Activated CD4-positive, alpha-beta T cell treated with anti-CD3 and anti-CD28 coated beads, Interleukin-2, amount 50 U/mL, for 4 hours (primary cell): ENCODE measurements around the gene GUCY2D.

Experiments
- DNase-seq, 2 experiments: peaks; one replicate each; pipeline ENCODE4 v3.0.0-alpha.2; 2020

Gene GUCY2D

GRCh38 chr17:7992924-7993323 lies 9.5 kb upstream of the GUCY2D start:
- DNase-seq, result no peak

GRCh38 chr17:7993972-7994589 lies 8.3 kb upstream of the GUCY2D start:
- DNase-seq, result no peak

GRCh38 chr17:7995724-7996123 lies 6.7 kb upstream of the GUCY2D start:
- no peak for DNase-seq

GRCh38 chr17:7997186-7997585 lies 5.2 kb upstream of the GUCY2D start:
- DNase-seq, result peak; percentile 15 to 20

DNA sequence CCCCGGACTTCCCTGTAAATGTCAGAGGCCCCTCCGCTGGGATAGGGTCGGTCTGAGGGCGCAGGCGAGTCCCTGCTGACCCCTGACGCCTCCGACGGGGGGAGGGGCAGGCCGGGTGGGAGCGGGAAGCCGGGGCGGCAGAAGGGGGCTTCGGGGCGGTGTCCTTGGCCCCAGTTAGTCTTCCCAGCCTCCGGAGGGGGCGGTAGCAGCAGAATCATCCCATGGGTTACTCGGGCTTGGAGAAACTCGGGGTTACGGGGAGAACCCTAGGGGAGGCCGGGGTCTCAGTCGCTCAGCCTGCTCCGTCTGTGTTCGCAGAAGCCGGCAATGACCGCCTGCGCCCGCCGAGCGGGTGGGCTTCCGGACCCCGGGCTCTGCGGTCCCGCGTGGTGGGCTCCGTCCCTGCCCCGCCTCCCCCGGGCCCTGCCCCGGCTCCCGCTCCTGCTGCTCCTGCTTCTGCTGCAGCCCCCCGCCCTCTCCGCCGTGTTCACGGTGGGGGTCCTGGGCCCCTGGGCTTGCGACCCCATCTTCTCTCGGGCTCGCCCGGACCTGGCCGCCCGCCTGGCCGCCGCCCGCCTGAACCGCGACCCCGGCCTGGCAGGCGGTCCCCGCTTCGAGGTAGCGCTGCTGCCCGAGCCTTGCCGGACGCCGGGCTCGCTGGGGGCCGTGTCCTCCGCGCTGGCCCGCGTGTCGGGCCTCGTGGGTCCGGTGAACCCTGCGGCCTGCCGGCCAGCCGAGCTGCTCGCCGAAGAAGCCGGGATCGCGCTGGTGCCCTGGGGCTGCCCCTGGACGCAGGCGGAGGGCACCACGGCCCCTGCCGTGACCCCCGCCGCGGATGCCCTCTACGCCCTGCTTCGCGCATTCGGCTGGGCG lies 542 bp downstream of the GUCY2D start:
- DNase-seq, result no peak

GRCh38 chr17:8003594-8004181 lies 1.3 kb downstream of the GUCY2D start:
- DNase-seq, result no peak

DNA sequence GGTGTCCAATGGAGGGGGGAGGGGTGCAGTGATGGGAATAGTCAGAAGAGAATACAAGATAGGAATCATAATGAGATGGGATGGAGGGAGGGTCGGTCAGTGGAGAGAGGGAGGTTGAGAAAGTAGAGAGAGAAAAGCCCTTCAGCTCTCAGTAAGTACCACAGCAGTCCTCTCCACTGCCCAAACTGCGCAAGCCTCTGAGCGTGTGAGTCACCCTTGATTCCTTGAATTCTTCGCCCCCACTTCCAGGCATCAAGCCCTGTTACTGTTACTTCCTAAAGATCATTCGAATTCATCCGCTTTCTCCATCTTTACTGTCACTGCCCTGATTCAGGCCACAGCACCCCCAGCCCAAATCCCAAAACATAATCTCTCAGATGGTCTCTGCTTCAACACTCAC lies 2.5 kb downstream of the GUCY2D start:
- DNase-seq, result no peak

- DNase-seq, result no peak
These were observed 2.9 kb downstream of the GUCY2D start for GRCh38 chr17:8005357-8005756.

GRCh38 chr17:8005967-8006730 lies 3.7 kb downstream of the GUCY2D start:
- no peak for DNase-seq

DNA sequence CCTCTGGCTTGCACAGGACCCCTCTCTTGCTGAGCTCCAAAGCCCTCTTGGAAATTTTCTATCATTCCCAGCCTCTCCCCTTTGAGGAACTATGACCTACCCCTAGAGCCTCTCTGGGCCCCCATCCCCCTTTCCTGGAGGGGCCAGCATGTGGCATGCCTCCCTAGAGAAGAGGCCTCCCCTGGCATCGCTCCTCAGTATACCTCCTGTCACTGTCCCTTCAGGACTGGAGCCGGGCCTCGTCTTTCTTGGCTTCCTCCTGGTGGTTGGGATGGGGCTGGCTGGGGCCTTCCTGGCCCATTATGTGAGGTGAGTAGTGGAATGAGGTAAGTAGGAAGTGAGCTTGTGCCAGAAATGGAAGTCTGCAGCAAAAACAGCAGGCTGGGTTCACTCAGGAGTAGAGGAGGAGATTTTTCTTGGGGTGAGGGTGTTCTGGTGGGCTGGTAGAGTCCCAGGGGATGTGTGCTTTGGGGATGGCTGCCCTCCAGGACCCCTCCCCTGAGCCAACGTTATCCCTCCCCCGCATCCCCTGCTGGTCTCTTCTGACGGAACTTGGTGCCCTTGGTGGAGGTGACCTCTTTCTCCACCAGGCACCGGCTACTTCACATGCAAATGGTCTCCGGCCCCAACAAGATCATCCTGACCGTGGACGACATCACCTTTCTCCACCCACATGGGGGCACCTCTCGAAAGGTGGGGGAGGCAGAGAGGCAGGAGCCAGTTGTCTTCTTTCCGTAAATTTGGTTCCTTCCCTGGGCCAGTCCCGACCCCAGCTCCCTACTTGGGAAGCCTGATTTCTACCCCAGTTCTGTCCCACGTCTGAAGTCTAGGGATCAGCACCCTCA lies 4.6 kb downstream of the GUCY2D start:
- DNase-seq, result no peak

DNA sequence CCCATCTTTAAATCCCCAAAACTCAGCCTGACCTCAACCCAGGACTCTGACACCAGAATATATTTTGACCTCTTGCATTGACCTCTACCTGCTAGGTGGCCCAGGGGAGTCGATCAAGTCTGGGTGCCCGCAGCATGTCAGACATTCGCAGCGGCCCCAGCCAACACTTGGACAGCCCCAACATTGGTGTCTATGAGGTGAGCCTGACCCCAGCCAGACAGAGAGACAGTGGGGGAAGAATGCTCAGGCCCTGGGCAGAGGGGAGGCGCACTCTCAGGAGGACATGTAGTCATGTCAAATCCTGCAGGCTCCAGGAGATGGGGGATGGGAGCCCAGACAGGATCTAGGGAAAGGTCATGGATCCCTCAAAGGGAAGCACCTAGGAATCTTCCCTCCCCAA lies 5.4 kb downstream of the GUCY2D start:
- DNase-seq, result no peak

DNA sequence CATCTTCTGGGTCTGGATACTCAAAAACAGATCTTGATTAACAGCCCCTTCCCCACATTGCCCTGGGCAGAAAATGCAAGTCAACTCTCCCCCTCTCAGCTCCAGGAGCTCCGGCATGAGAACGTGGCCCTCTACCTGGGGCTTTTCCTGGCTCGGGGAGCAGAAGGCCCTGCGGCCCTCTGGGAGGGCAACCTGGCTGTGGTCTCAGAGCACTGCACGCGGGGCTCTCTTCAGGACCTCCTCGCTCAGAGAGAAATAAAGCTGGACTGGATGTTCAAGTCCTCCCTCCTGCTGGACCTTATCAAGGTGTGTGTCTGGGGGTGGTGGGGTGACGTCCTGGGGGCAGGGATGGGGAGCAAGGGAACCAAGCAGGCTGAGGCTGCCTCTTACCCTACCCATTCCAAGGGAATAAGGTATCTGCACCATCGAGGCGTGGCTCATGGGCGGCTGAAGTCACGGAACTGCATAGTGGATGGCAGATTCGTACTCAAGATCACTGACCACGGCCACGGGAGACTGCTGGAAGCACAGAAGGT lies 9.7 kb downstream of the GUCY2D start:
- no peak for DNase-seq

DNA sequence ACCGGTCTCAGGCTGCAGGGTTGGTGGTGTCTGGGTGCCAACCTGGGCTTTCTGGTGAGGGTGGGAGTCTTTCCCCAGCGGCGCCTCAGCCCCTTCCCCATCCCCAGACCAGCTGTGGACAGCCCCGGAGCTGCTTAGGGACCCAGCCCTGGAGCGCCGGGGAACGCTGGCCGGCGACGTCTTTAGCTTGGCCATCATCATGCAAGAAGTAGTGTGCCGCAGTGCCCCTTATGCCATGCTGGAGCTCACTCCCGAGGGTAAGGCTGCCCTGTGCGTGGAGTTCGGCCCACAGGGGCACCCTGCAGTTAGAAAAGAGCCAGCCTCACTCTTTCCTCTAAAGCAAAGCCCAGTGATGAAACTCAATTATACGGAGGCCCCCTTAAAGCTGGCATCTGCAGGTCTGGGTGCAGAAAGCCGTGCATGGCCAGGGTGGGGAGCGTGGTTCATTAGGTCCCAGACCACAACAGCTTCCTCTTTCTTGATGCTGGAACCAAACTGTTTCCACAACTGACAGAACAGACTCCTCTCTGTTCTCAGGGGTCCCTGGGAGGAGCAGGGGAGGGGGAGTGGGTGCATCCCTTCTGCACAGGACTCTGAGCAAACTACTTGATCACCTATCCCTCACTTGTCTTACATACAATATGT lies 10.7 kb downstream of the GUCY2D start:
- DNase-seq, result no peak

GRCh38 chr17:8013731-8014557 lies 11.5 kb downstream of the GUCY2D start:
- DNase-seq, result no peak

DNA sequence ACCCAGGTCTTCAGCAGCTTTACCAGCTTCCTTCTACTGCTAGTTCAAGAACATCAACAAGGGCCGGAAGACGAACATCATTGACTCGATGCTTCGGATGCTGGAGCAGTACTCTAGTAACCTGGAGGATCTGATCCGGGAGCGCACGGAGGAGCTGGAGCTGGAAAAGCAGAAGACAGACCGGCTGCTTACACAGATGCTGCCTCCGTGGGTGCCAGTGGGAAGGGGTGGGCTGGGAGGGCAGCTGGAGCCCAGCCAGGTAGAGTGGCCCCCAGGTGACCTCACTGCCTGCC lies 12.1 kb downstream of the GUCY2D start:
- DNase-seq, result no peak

GRCh38 chr17:8015236-8015956 lies 13.0 kb downstream of the GUCY2D start:
- no peak for DNase-seq

DNA sequence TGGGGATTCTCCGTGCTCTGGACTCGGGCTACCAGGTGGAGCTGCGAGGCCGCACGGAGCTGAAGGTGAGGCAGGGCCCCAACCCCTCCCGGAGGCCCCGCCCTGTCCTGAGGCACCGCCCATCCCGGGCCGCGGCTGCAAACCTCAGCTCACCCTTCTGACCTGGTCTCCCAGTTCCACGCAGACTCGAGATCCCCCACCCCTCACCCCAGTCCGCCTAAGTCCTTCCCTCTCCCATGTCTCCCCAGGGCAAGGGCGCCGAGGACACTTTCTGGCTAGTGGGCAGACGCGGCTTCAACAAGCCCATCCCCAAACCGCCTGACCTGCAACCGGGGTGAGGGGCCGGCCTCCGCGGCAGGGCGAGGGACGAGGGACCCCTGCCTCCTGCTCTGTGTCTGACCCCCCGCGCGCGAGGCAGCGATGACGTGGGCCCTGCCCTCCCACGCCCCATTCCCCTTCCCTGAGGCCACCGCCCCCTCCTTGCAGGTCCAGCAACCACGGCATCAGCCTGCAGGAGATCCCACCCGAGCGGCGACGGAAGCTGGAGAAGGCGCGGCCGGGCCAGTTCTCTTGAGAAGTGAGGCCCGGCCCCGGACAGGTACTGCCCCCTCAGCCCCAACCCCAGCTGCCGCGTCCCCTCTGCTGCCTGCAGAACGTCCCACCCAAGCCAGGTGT lies 13.7 kb downstream of the GUCY2D start:
- no peak for DNase-seq

GRCh38 chr17:8016632-8017424 lies 14.4 kb downstream of the GUCY2D start:
- DNase-seq, result peak; percentile 33 to 39

DNA sequence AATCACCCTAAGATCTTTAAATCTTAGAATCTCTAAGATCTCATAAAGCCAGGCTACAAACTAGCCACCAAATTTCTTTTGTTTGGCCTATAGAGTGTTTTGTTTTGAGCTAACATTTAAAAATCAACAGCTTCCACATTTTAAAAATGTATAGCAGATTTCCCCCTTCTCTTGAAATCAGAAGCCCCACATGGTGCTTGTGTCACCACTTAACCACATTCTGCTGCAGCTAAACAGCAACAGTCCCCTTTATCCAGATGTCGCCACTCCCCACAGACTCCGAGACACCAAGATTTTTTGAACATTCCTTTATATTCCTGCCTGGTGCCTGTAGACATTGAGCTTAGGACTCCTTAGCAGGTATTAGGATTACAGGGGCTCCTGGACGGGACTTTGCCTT lies 16.0 kb downstream of the GUCY2D start:
- no peak for DNase-seq
